Activated B cell treated with CpG ODN at 0.5 μM for 24 hours (primary cell): Measurements from ENCODE around the gene TGM3. TPM values are rescaled to one million over a fixed set of nuclear protein-coding genes. Genes with fewer than 3 reads are reported as not detected.

Experiments used
- ATAC-seq: fragments of 200-7000 bp; cut with Tn5 transposase; one replicate; pipeline ENCODE4 v1.10.0; 2021; ENCODE audit warnings: low read depth, mild to moderate bottlenecking, moderate library complexity
- CTCF ChIA-PET: fragments of 350-600 bp; sonication (Branson Sonifier 250); formaldehyde crosslinking; loops from one replicate; lab custom pipeline; 2021; ENCODE audit warnings: antibody characterized with exemption; lab: Charles Lee
- POLR2A ChIA-PET: fragments of 350-600 bp; sonication (Branson Sonifier 250); formaldehyde crosslinking; loops from one replicate; lab custom pipeline; 2021; ENCODE audit warnings: antibody characterized with exemption; lab: Charles Lee
- DNase-seq: peaks from one replicate; pipeline ENCODE4 v3.0.0; 2022
- H3K27ac Mint-ChIP-seq: one replicate; pipeline ENCODE4 v1.8.0; 2020; ENCODE audit warnings: mixed read lengths
- H3K27me3 Mint-ChIP-seq: one replicate; pipeline ENCODE4 v1.8.0; 2021; ENCODE audit warnings: mixed read lengths
- H3K36me3 Mint-ChIP-seq: one replicate; pipeline ENCODE4 v1.8.0; 2021; ENCODE audit warnings: low read depth, mixed read lengths
- H3K4me1 Mint-ChIP-seq: one replicate; pipeline ENCODE4 v1.8.0; 2021; ENCODE audit warnings: mixed read lengths
- H3K4me3 Mint-ChIP-seq: one replicate; pipeline ENCODE4 v1.8.0; 2020; ENCODE audit warnings: mild to moderate bottlenecking, mixed read lengths
- H3K9me3 Mint-ChIP-seq: one replicate; pipeline ENCODE4 v1.8.0; 2020; ENCODE audit warnings: mixed read lengths
- CTCF ChIP-seq: fragments of 200-600 bp; IDR thresholded peaks from one replicate; pipeline ENCODE4 v1.8.0; 2022; ENCODE audit warnings: antibody characterized with exemption, mild to moderate bottlenecking
- intact Hi-C: fragments of 100-400 bp; cut with micrococcal nuclease; formaldehyde crosslinking; loops from one replicate; pipeline ENCODE4 v1.15.1; 2024
- total RNA-seq: library from RNA; stranded (reverse); gene quantifications from 2 replicates; pipeline ENCODE4 v1.2.3, GENCODE V29; 2022

The TGM3 gene
- total RNA-seq, 1 donor from 2014 or later = not detected

- ATAC-seq (no peak), DNase-seq (no peak)
- intact Hi-C loops = no loop called here
- no peak overlapping the region for H3K4me3 Mint-ChIP-seq
- peaks cover 16% of the 10 kb centered on the region for H3K4me1 Mint-ChIP-seq
- CTCF ChIA-PET = interaction anchor here (1.6 kb wide), 1 partner anchor 13 kb away, joined by 3 read pairs; no protein-coding TSS in a partner anchor
- POLR2A ChIA-PET = no interaction called here
- no peak overlapping the region for H3K27ac Mint-ChIP-seq
- peaks cover 15% of the 10 kb centered on the region for H3K27me3 Mint-ChIP-seq
- H3K9me3 Mint-ChIP-seq = peaks cover 12% of the 10 kb centered on the region
- TF ChIP-seq CTCF = no peak
- peaks cover 1% of the 10 kb centered on the region for H3K36me3 Mint-ChIP-seq
These were observed 91.8 kb downstream of the TGM3 start for GRCh38 chr20:2387580-2387979.

Other genes with a start within 250 kb of the TGM3 start
- gene STK35, start 194.2 kb upstream of the TGM3 start, total RNA-seq = 15.5 and 17.6 TPM in 2 replicates
- gene TGM6, start 84.9 kb downstream of the TGM3 start, total RNA-seq = not detected in 2 replicates
- gene SNRPB, start 174.8 kb downstream of the TGM3 start, total RNA-seq = 215 and 234 TPM in 2 replicates
- 14.8 and 16.6 TPM in 2 replicates for gene ZNF343, start 212.9 kb downstream of the TGM3 start, total RNA-seq
- not detected in 2 replicates for gene TMC2, start 240.6 kb downstream of the TGM3 start, total RNA-seq